ENCODE data around the gene BMF.
"Not testable (repeated sequence)": the region's sequence is repeated elsewhere in the genome, so short reads cannot be mapped to it uniquely, and the experiment has no call there.

The BMF gene

GRCh38 chr15:40125950-40126349, 17.3 kb upstream of the BMF start:
- DNase-seq = no peak

GRCh38 chr15:40124807-40125285, 16.2 kb upstream of the BMF start:
- DNase-seq = not testable (repeated sequence)

- DNase-seq = not testable (repeated sequence)
Observed at GRCh38 chr15:40124333-40124732, 15.7 kb upstream of the BMF start.

GRCh38 chr15:40123863-40124262, 15.2 kb upstream of the BMF start:
- not testable (repeated sequence) for DNase-seq

GRCh38 chr15:40122989-40123388, 14.3 kb upstream of the BMF start:
- not testable (repeated sequence) for DNase-seq

GRCh38 chr15:40121911-40122638, 13.4 kb upstream of the BMF start:
- no peak for DNase-seq

- DNase-seq = no peak
Observed at GRCh38 chr15:40118473-40118872, 9.8 kb upstream of the BMF start.

GRCh38 chr15:40115670-40116093, 7.0 kb upstream of the BMF start:
- DNase-seq = peak in 1 of 4 experiments; percentile 8

GRCh38 chr15:40115106-40115505, 6.4 kb upstream of the BMF start:
- DNase-seq = not testable (repeated sequence)

GRCh38 chr15:40114218-40114617, 5.5 kb upstream of the BMF start:
- DNase-seq = no peak

- DNase-seq = no peak
Observed at GRCh38 chr15:40112789-40113188, 4.1 kb upstream of the BMF start.

GRCh38 chr15:40111888-40112287, 3.2 kb upstream of the BMF start:
- no peak for DNase-seq

GRCh38 chr15:40110866-40111550, 2.3 kb upstream of the BMF start:
- no peak for DNase-seq

- DNase-seq = no peak
Observed at GRCh38 chr15:40108061-40108854, 421 bp downstream of the BMF start.

GRCh38 chr15:40106203-40107161, 2.2 kb downstream of the BMF start:
- DNase-seq = no peak

- DNase-seq = no peak
Observed at GRCh38 chr15:40105517-40106202, 3.0 kb downstream of the BMF start.

GRCh38 chr15:40104865-40105516, 3.7 kb downstream of the BMF start:
- DNase-seq = peak; percentile 51 to 71 (median 68)

GRCh38 chr15:40104296-40104864, 4.3 kb downstream of the BMF start:
- no peak for DNase-seq

- DNase-seq = no peak
Observed at GRCh38 chr15:40103864-40104271, 4.8 kb downstream of the BMF start.
